ENCODE data around the gene SPACA7. TPM values are rescaled to one million over a fixed set of nuclear protein-coding genes. Genes with fewer than 3 reads are reported as not detected.

The SPACA7 gene
- total and polyA plus RNA-seq, 2 of the 13 experiments (the other 11 are each of a cell fraction or from before 2014, with no cell fraction given), result not detected

DNA sequence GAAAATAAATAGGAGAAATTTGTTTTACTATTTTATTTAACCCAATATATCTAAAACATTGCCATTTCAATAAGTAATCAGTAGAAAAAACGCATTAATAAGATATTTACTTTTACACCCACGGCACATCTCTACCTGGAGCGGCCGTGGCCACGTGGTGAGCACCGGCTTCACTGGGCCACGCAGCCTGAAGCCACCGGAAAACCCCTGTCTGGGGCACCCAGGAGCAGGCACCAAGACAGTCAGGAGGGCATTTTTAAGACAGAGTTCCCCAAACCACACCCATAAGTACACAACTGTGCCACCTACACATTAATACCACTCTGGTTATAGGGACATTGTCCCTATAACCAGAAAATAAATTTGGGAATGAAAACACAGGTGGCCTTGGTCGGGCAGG, 80.9 kb downstream of the SPACA7 start:
- in situ Hi-C loops (cut with HindIII; ENCODE audit: extremely low pct_ligation_motif_present, low pct_unique_long_range_greater_than_20kb) (no loop called here), intact Hi-C loops (cut with micrococcal nuclease; ENCODE audit: unreplicated experiment) (no loop called here)
- Histone ChIP-seq H3K9ac (ENCODE audit: insufficient read depth, low read depth, low read length) (no peak overlapping the region), H3K4me1 (ENCODE audit: insufficient read depth, low read length) (no peaks in the 10 kb centered on the region), H3K9me3 (ENCODE audit: low read length) (no peaks in the 10 kb centered on the region), H3K4me3 (replicated peaks in 1 of 3; ENCODE audit: insufficient read depth in 1 of 3, low read depth in 2 of 3, low read length in 3 of 3) (no peak overlapping the region), H3K4me2 (ENCODE audit: low read depth, low read length) (no peak overlapping the region), H3K27ac (ENCODE audit: extremely low read length, insufficient read depth, low read length) (no peak overlapping the region), H3K36me3 (replicated peaks in 1 of 2; ENCODE audit: control insufficient read depth in 1 of 2, insufficient read depth in 2 of 2, low read length in 2 of 2) (no peaks in the 10 kb centered on the region), H3K79me2 (ENCODE audit: insufficient read depth, low read length) (no peaks in the 10 kb centered on the region), H2AFZ (ENCODE audit: low read length) (no peak overlapping the region), H3K27me3 (ENCODE audit: control insufficient read depth in 1 of 2, insufficient read depth in 2 of 2, low read length in 2 of 2) (peaks cover 15 to 59% of the 10 kb centered on the region in 2 experiments; a peak in 4 of 5 replicates), H4K20me1 (ENCODE audit: insufficient read depth, low read length) (no peaks in the 10 kb centered on the region)
- TF ChIP-seq, protein P1, sequence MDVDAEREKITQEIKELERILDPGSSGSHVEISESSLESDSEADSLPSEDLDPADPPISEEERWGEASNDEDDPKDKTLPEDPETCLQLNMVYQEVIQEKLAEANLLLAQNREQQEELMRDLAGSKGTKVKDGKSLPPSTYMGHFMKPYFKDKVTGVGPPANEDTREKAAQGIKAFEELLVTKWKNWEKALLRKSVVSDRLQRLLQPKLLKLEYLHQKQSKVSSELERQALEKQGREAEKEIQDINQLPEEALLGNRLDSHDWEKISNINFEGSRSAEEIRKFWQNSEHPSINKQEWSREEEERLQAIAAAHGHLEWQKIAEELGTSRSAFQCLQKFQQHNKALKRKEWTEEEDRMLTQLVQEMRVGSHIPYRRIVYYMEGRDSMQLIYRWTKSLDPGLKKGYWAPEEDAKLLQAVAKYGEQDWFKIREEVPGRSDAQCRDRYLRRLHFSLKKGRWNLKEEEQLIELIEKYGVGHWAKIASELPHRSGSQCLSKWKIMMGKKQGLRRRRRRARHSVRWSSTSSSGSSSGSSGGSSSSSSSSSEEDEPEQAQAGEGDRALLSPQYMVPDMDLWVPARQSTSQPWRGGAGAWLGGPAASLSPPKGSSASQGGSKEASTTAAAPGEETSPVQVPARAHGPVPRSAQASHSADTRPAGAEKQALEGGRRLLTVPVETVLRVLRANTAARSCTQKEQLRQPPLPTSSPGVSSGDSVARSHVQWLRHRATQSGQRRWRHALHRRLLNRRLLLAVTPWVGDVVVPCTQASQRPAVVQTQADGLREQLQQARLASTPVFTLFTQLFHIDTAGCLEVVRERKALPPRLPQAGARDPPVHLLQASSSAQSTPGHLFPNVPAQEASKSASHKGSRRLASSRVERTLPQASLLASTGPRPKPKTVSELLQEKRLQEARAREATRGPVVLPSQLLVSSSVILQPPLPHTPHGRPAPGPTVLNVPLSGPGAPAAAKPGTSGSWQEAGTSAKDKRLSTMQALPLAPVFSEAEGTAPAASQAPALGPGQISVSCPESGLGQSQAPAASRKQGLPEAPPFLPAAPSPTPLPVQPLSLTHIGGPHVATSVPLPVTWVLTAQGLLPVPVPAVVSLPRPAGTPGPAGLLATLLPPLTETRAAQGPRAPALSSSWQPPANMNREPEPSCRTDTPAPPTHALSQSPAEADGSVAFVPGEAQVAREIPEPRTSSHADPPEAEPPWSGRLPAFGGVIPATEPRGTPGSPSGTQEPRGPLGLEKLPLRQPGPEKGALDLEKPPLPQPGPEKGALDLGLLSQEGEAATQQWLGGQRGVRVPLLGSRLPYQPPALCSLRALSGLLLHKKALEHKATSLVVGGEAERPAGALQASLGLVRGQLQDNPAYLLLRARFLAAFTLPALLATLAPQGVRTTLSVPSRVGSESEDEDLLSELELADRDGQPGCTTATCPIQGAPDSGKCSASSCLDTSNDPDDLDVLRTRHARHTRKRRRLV (CRISPR knock-in tag; IDR thresholded peaks at IDR 0.05), result no peak
- TF ChIP-seq ZBED4 (CRISPR knock-in tag; IDR thresholded peaks at IDR 0.05; ENCODE audit: borderline replicate concordance) (no peak), ZNF326 (CRISPR knock-in tag; IDR thresholded peaks at IDR 0.05; ENCODE audit: borderline replicate concordance) (no peak), KDM1A (CRISPR knock-in tag; IDR thresholded peaks at IDR 0.05) (no peak), CC2D1A (CRISPR knock-in tag; IDR thresholded peaks at IDR 0.05) (no peak), RBM22 (optimal IDR thresholded peaks at IDR 0.05; ENCODE audit: low read length) (no peak), WIZ (CRISPR knock-in tag; IDR thresholded peaks at IDR 0.05) (no peak), GABPB1 (CRISPR knock-in tag; IDR thresholded peaks at IDR 0.05) (no peak), IKZF5 (CRISPR knock-in tag; IDR thresholded peaks at IDR 0.05) (no peak), ZFP1 (CRISPR knock-in tag; IDR thresholded peaks at IDR 0.05) (no peak)
- TF ChIP-seq, protein P2, sequence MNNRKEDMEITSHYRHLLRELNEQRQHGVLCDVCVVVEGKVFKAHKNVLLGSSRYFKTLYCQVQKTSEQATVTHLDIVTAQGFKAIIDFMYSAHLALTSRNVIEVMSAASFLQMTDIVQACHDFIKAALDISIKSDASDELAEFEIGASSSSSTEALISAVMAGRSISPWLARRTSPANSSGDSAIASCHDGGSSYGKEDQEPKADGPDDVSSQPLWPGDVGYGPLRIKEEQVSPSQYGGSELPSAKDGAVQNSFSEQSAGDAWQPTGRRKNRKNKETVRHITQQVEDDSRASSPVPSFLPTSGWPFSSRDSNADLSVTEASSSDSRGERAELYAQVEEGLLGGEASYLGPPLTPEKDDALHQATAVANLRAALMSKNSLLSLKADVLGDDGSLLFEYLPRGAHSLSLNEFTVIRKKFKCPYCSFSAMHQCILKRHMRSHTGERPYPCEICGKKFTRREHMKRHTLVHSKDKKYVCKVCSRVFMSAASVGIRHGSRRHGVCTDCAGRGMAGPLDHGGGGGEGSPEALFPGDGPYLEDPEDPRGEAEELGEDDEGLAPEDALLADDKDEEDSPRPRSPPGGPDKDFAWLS (CRISPR knock-in tag; IDR thresholded peaks at IDR 0.05; ENCODE audit: borderline replicate concordance), result no peak
- ChIA-PET POLR2A (no interaction called here), CTCF (ENCODE audit: low intra/inter-chr PET ratio, low total read pairs) (no interaction called here)
- 68% methylated on average over 9 of the region's 9 CpGs for WGBS (ENCODE audit: low lambda C conversion rate)
- no TSS peak for BruUV-seq (replicated peaks)
- no peak for FAIRE-seq
- no peak for DNase-seq (ENCODE audit: low spot score)
- no peak for ATAC-seq

Measured in HepG2 (cell line).